Adrenal gland (tissue), 12 donors: ENCODE measurements around the gene CA10. TPM values are rescaled to one million over a fixed set of nuclear protein-coding genes. Genes with fewer than 3 reads are reported as not detected.
A peak's percentile ranks its signal among the peaks of the same experiment; 100 is the strongest.

ENCODE experiments used
- DNase-seq, 7 donors: peaks; one replicate each; pipeline ENCODE4 v3.0.0-alpha.2; 2019 to 2020
- H3K27ac ChIP-seq, 5 donors: fragments of 200-600 bp; sonication (generic) in 4 of 5; 1 replicate in 3 of 5; 2 replicates in 2 of 5; pipeline versions ENCODE4 v1.5.1 to v1.8.0; 2016 to 2020; ENCODE audit warnings: mild to moderate bottlenecking in 1 of 5
- H3K27me3 ChIP-seq: fragments of 200-600 bp; 2 replicates; pipeline ENCODE4 v1.8.0; 2021
- H3K36me3 ChIP-seq, 2 donors: fragments of 200-600 bp; replicated peaks in 1 of 2; 1 replicate in 1 of 2; 2 replicates in 1 of 2; pipeline versions ENCODE4 v1.5.1 to v1.8.0; 2018 to 2022
- H3K4me1 ChIP-seq, 2 donors: fragments of 200-600 bp; replicated peaks in 1 of 2; 1 replicate in 1 of 2; 2 replicates in 1 of 2; pipeline versions ENCODE4 v1.5.1 to v1.8.0; 2018 to 2021
- H3K4me3 ChIP-seq, 4 donors: fragments of 200-600 bp; sonication (generic) in 3 of 4; one replicate each; pipeline ENCODE4 v1.5.1; 2016 to 2018
- H3K9me3 ChIP-seq, 3 donors: fragments of 200-600 bp; sonication (generic) in 1 of 3; replicated peaks in 1 of 3; 1 replicate in 2 of 3; 2 replicates in 1 of 3; pipeline versions ENCODE4 v1.5.1 to v1.8.0; 2016 to 2021
- POLR2A ChIP-seq, 2 donors: fragments of 450-650 bp; IDR thresholded peaks; one replicate each; pipeline ENCODE4 v1.6.1; 2017; ENCODE audit warnings: antibody characterized with exemption in 2 of 2, mild to moderate bottlenecking in 2 of 2, moderate library complexity in 1 of 2
- WGBS, 4 donors: extraction: QIAGEN DNeasy Blood & Tissue Kit in 2 of 4; methylation state at CpG; one replicate each; pipeline versions ENCODE4 v1.1.5 to v1.1.7; 2013 to 2017; 5-methylcytosine and 5-hydroxymethylcytosine counted together
- intact Hi-C, 2 donors: fragments of 100-400 bp; cut with DNase I; formaldehyde crosslinking; loops; one replicate each; pipeline versions ENCODE4 v1.14.1 to v1.15.0; 2022 to 2023
- polyA plus RNA-seq, 3 donors: library from polyadenylated mRNA; stranded (reverse); fragments of 200-250 nt in 2 of 3; fragments of 350-450 nt in 1 of 3; fragmentation: Illumina TruSeq in 1 of 3; extraction: RNeasy Lipid Tissue Mini Kit (QIAGEN cat#74804) in 1 of 3; gene quantifications; one replicate each; pipeline ENCODE4 v1.2.3, GENCODE V29; 2013 to 2014
- total RNA-seq, 9 donors: library from RNA; depleted of rRNA in 4 of 9; stranded (reverse); fragments of >200 nt in 4 of 9; fragments of 120-200 nt in 1 of 9; fragmentation: NEBNext Ultra II Directional in 1 of 9; extraction: Animal tissue kit (Norgen Biotek cat#: 25700) in 1 of 9; gene quantifications; one replicate each; pipeline versions ENCODE4 v1.1.0 to v1.2.4, GENCODE V29; 2013 to 2023
- TF ChIP-seq, protein P1 (sequence below), 6 experiments: fragments of 450-650 bp in 4 of 6; fragments of 200-600 bp in 2 of 6; sonication (generic) in 1 of 6; IDR thresholded peaks; 1 replicate in 5 of 6; 2 replicates in 1 of 6; pipeline versions ENCODE4 v1.5.1 to v1.8.0; 2016 to 2021; ENCODE audit warnings: antibody characterized with exemption in 6 of 6, mild to moderate bottlenecking in 2 of 6, moderate library complexity in 1 of 6
- donor health status: healthy with polysubstance abuse.
- donor health status: Bipolar disorder and iron deficiency.
- donor health status: DM: yes; HTN: yes; CAD: no.
- donor health status: DM: no; HTN: no; CAD: no.
- donor health status: DM: no; HTN: no; CAD: no.
- donor health status: DM: yes; HTN: yes; CAD: no.

CA10 gene
- total and polyA plus RNA-seq, 12 donors, result 0.27 to 3.1 (median 2.5) TPM; not detected in 5

GRCh38 chr17:51706093-51706492 is 452.4 kb downstream of the CA10 start:
- Histone ChIP-seq H3K4me3 (no peak overlapping the region), H3K9me3 (no peaks in the 10 kb centered on the region), H3K4me1 (peaks cover 0 to 4% of the 10 kb centered on the region in 2 donors), H3K36me3 (no peaks in the 10 kb centered on the region), H3K27me3 (no peaks in the 10 kb centered on the region), H3K27ac (no peak overlapping the region)
- no peak for DNase-seq
- WGBS, 4 donors, result 68 to 90% (median 85%) methylated on average over 1 of the region's 1 CpG
- intact Hi-C loops, result no loop called here
- TF ChIP-seq, protein P1, sequence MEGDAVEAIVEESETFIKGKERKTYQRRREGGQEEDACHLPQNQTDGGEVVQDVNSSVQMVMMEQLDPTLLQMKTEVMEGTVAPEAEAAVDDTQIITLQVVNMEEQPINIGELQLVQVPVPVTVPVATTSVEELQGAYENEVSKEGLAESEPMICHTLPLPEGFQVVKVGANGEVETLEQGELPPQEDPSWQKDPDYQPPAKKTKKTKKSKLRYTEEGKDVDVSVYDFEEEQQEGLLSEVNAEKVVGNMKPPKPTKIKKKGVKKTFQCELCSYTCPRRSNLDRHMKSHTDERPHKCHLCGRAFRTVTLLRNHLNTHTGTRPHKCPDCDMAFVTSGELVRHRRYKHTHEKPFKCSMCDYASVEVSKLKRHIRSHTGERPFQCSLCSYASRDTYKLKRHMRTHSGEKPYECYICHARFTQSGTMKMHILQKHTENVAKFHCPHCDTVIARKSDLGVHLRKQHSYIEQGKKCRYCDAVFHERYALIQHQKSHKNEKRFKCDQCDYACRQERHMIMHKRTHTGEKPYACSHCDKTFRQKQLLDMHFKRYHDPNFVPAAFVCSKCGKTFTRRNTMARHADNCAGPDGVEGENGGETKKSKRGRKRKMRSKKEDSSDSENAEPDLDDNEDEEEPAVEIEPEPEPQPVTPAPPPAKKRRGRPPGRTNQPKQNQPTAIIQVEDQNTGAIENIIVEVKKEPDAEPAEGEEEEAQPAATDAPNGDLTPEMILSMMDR (IDR thresholded peaks at IDR 0.05), result no peak
- TF ChIP-seq POLR2A (IDR thresholded peaks at IDR 0.05), result no peak

GRCh38 chr17:51703361-51704341 is 454.9 kb downstream of the CA10 start:
- Histone ChIP-seq H3K4me3 (no peak overlapping the region), H3K27ac (no peak overlapping the region), H3K9me3 (no peaks in the 10 kb centered on the region), H3K27me3 (no peaks in the 10 kb centered on the region), H3K36me3 (no peaks in the 10 kb centered on the region), H3K4me1 (peaks cover 0 to 4% of the 10 kb centered on the region in 2 donors)
- TF ChIP-seq, protein P1 (IDR thresholded peaks at IDR 0.05), result no peak
- no peak for TF ChIP-seq POLR2A (IDR thresholded peaks at IDR 0.05)
- peak; percentile 52 to 83 (median 72) for DNase-seq
- WGBS, 4 donors, result 46 to 61% (median 50%) methylated on average over 8 of the region's 8 CpGs
- intact Hi-C loops, result no loop called here

- DNase-seq, result no peak
Observed at GRCh38 chr17:51702963-51703360, 455.6 kb downstream of the CA10 start.

GRCh38 chr17:51701501-51701900 is 457.0 kb downstream of the CA10 start:
- 82 to 90% (median 88%) methylated on average over 2 of the region's 2 CpGs for WGBS, 4 donors
- Histone ChIP-seq H3K27me3 (no peaks in the 10 kb centered on the region), H3K27ac (no peak overlapping the region), H3K36me3 (no peaks in the 10 kb centered on the region), H3K4me3 (no peak overlapping the region), H3K9me3 (no peaks in the 10 kb centered on the region), H3K4me1 (peaks cover 0 to 4% of the 10 kb centered on the region in 2 donors)
- intact Hi-C loops, result no loop called here
- DNase-seq, result no peak
- TF ChIP-seq POLR2A (IDR thresholded peaks at IDR 0.05), result no peak
- TF ChIP-seq, protein P1 (IDR thresholded peaks at IDR 0.05), result no peak

More at GRCh38 chr17:51702963-51703360, 455.6 kb downstream of the CA10 start:
- Histone ChIP-seq H3K4me1 (peaks cover 0 to 4% of the 10 kb centered on the region in 2 donors), H3K27me3 (no peaks in the 10 kb centered on the region), H3K27ac (no peak overlapping the region), H3K4me3 (no peak overlapping the region), H3K36me3 (no peaks in the 10 kb centered on the region), H3K9me3 (no peaks in the 10 kb centered on the region)
- TF ChIP-seq POLR2A (IDR thresholded peaks at IDR 0.05), result no peak
- TF ChIP-seq, protein P1 (IDR thresholded peaks at IDR 0.05), result no peak
- intact Hi-C loops, result no loop called here
- WGBS, 4 donors, result 62 to 68% (median 65%) methylated on average over 3 of the region's 3 CpGs
